ENCODE results near the gene PDE5A. TPM values are rescaled to one million over a fixed set of nuclear protein-coding genes. Genes with fewer than 3 reads are reported as not detected.
A peak's percentile ranks its signal among the peaks of the same experiment; 100 is the strongest.

Gene PDE5A
- total and polyA plus RNA-seq, 4 experiments from 2014 or later, result 1.00 to 7.0 (median 2.4) TPM

DNA sequence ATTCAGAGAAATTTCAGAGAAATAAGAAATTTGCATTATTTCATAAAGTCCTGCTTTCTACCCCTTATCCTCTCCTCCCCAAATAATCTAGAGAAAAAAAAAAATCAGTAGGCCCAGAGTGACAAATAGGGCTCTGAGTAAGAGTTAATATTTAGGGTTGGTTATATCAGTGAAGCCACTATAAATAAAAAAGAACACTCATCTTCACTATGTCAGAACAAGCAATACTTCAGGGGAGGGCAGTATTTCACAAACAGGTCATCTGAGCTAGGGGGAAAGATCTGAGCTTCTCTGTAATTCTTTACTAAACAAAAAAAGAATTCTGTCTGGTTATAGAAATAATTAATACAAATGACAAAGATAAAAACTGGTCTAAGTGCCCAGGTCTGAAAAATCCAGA lies 39.4 kb downstream of the PDE5A start:
- Mint-ChIP-seq H3K4me1 (no peaks in the 10 kb centered on the region), H3K9me3 (no peaks in the 10 kb centered on the region), H3K36me3 (no peaks in the 10 kb centered on the region), H3K27ac (no peak overlapping the region), H3K27me3 (peaks cover 1 to 2% of the 10 kb centered on the region in 2 donors), H3K4me3 (no peak overlapping the region)
- ChIA-PET POLR2A (ENCODE audit: partially characterized antibody) (no interaction called here), CTCF (ENCODE audit: partially characterized antibody) (no interaction called here)
- Histone ChIP-seq H3K27me3 (ENCODE audit: insufficient read depth, low read length) (no peaks in the 10 kb centered on the region), H3K27ac (ENCODE audit: low read depth, low read length) (no peak overlapping the region), H3K9me3 (ENCODE audit: control insufficient read depth in 1 of 2, low read length in 2 of 2) (no peaks in the 10 kb centered on the region), H3K4me1 (ENCODE audit: insufficient read depth, low read length) (no peaks in the 10 kb centered on the region), H3K36me3 (ENCODE audit: insufficient read depth, low read length) (no peaks in the 10 kb centered on the region), H3K4me3 (ENCODE audit: low read length in 2 of 2) (no peak overlapping the region)
- no peak for DNase-seq
- intact Hi-C loops (cut with micrococcal nuclease), result no loop called here

DNA sequence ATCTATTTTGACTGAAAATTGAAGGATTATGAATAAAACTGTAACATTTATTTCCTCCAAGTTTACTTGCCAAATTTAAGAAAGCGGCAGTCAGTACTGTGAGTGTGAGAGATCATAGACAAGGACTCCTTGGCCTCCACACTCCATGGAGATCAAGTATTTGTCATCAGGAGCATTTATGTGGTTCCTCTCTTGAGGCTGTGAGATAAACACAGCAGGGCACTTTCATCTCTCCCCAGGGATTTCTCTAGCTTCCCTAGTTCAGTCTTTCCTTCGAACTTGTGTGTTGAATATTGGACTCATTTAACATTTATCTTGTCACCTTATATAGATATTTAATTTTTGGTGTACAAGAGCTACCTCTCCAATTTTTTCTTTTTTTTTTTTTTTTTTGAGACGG lies 40.8 kb downstream of the PDE5A start:
- Histone ChIP-seq H3K4me1 (ENCODE audit: insufficient read depth, low read length) (no peaks in the 10 kb centered on the region), H3K27ac (ENCODE audit: low read depth, low read length) (no peak overlapping the region), H3K36me3 (ENCODE audit: insufficient read depth, low read length) (no peaks in the 10 kb centered on the region), H3K27me3 (ENCODE audit: insufficient read depth, low read length) (no peaks in the 10 kb centered on the region), H3K9me3 (ENCODE audit: control insufficient read depth in 1 of 2, low read length in 2 of 2) (no peaks in the 10 kb centered on the region), H3K4me3 (ENCODE audit: low read length in 2 of 2) (no peak overlapping the region)
- ChIA-PET POLR2A (ENCODE audit: partially characterized antibody) (no interaction called here), CTCF (ENCODE audit: partially characterized antibody) (no interaction called here)
- Mint-ChIP-seq H3K27me3 (peaks cover 1 to 2% of the 10 kb centered on the region in 2 donors), H3K4me1 (no peaks in the 10 kb centered on the region), H3K27ac (no peak overlapping the region), H3K4me3 (no peak overlapping the region), H3K36me3 (no peaks in the 10 kb centered on the region), H3K9me3 (peaks cover 0 to 2% (median 0%) of the 10 kb centered on the region in 8 donors)
- no peak for DNase-seq
- intact Hi-C loops (cut with micrococcal nuclease), result no loop called here

DNA sequence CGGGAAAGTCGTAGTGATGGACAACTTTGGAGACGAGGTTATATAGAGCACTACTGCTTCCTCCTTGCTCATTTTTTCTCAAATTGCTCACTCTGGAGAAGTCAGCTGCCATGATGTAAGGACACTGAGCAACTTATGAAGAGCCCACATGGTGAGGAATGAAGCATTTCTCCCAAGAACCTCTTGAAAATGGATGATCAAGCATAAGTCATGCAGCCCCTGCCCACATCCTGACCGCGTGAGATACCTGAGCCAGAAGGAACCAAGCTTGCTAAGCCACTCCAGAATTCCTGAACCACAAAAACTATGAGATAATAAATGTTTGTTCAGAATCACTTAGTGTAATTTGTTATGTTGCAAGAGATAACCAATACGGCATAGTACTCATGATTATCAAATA lies 42.8 kb downstream of the PDE5A start:
- no peaks in the 10 kb centered on the region for H3K9me3 ChIP-seq (ENCODE audit: control insufficient read depth in 1 of 2, low read length in 2 of 2)
- H3K27ac ChIP-seq (ENCODE audit: low read depth, low read length), result no peak overlapping the region
- H3K36me3 ChIP-seq (ENCODE audit: insufficient read depth, low read length), result no peaks in the 10 kb centered on the region
- H3K4me3 ChIP-seq (ENCODE audit: low read length in 2 of 2), result no peak overlapping the region
- no peaks in the 10 kb centered on the region for H3K4me1 ChIP-seq (ENCODE audit: insufficient read depth, low read length)
- peaks cover 1 to 2% of the 10 kb centered on the region in 2 donors for H3K27me3 Mint-ChIP-seq
- POLR2A ChIA-PET (ENCODE audit: partially characterized antibody), result no interaction called here
- H3K9me3 Mint-ChIP-seq, result peaks cover 0 to 2% (median 0%) of the 10 kb centered on the region in 8 donors
- DNase-seq, result no peak
- H3K36me3 Mint-ChIP-seq, result no peaks in the 10 kb centered on the region
- CTCF ChIA-PET (ENCODE audit: partially characterized antibody), result no interaction called here
- H3K4me3 Mint-ChIP-seq, result peak overlapping the region in 1 of 8 donors; percentile 53
- H3K4me1 Mint-ChIP-seq, result no peaks in the 10 kb centered on the region
- no peaks in the 10 kb centered on the region for H3K27me3 ChIP-seq (ENCODE audit: insufficient read depth, low read length)
- intact Hi-C loops (cut with micrococcal nuclease), result no loop called here
- no peak overlapping the region for H3K27ac Mint-ChIP-seq

DNA sequence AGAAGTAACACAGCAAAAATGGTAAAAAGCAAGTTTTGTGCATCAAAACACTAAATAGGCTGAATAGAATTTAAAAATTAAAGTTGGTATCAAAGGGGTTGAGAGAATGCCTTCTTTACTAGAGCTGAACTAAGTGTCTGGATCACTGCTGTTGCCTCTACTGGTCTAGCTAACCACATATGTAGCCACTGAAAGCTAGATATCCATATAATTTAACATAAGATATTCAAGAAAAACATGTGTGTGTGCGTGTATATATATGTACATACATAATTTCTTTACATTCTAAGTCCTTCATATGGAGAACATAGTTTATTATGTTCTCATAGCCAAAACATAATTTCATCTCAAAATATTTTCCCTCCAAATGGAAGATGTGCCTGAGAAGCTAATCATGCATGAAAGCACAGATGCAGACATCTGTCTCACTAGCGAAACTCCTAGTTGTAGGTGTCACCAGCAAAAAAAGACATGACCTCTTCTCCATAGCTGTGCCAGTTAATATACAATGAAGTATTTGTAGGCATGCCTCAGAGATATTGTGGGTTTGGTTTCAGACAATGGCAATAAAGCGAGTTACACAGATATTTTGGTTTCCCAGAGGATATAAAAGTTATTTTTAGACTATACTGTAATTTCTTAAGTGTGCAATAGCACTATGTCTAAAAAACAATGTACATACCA lies 47.3 kb downstream of the PDE5A start:
- no peak overlapping the region for H3K27ac Mint-ChIP-seq
- H3K4me3 ChIP-seq (ENCODE audit: low read length in 2 of 2), result no peak overlapping the region
- POLR2A ChIA-PET (ENCODE audit: partially characterized antibody), result no interaction called here
- no peaks in the 10 kb centered on the region for H3K9me3 ChIP-seq (ENCODE audit: control insufficient read depth in 1 of 2, low read length in 2 of 2)
- no peak overlapping the region for H3K4me3 Mint-ChIP-seq
- H3K9me3 Mint-ChIP-seq, result peaks cover 0 to 10% (median 8%) of the 10 kb centered on the region in 8 donors
- no peaks in the 10 kb centered on the region for H3K27me3 ChIP-seq (ENCODE audit: insufficient read depth, low read length)
- H3K4me1 ChIP-seq (ENCODE audit: insufficient read depth, low read length), result no peaks in the 10 kb centered on the region
- H3K4me1 Mint-ChIP-seq, result no peaks in the 10 kb centered on the region
- peaks cover 0 to 2% of the 10 kb centered on the region in 2 donors for H3K36me3 Mint-ChIP-seq
- no peak for DNase-seq
- intact Hi-C loops (cut with micrococcal nuclease), result no loop called here
- peaks cover 0 to 2% of the 10 kb centered on the region in 2 donors for H3K27me3 Mint-ChIP-seq
- CTCF ChIA-PET (ENCODE audit: partially characterized antibody), result no interaction called here
- H3K27ac ChIP-seq (ENCODE audit: low read depth, low read length), result no peak overlapping the region
- H3K36me3 ChIP-seq (ENCODE audit: insufficient read depth, low read length), result no peaks in the 10 kb centered on the region

DNA sequence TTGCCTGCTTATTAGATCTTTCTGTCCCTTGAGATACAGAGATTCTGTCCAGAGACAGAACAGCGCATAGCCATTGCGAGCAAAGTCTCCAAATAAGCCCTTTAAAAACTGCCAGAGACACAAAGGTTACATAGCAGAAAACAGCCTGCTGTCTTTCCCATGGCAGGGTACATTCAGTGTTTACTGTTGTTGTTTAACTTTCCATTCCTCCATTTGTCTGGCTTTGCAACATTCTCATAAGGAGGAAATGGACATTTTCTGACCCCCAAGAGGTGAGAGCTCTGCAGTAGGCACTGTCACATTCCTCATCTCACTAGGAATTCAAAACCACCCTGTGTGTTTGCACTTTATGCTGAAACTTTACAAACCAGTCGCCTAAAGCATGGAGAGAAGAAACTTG lies 48.3 kb downstream of the PDE5A start:
- intact Hi-C loops (cut with micrococcal nuclease), result no loop called here
- Mint-ChIP-seq H3K36me3 (peaks cover 0 to 2% of the 10 kb centered on the region in 2 donors), H3K4me3 (no peak overlapping the region), H3K27me3 (peaks cover 0 to 1% of the 10 kb centered on the region in 2 donors), H3K4me1 (no peaks in the 10 kb centered on the region), H3K9me3 (peaks cover 0 to 18% (median 10%) of the 10 kb centered on the region in 8 donors), H3K27ac (no peak overlapping the region)
- no peaks in the 10 kb centered on the region for H3K9me3 ChIP-seq (ENCODE audit: control insufficient read depth in 1 of 2, low read length in 2 of 2)
- no peak for DNase-seq
- H3K36me3 ChIP-seq (ENCODE audit: insufficient read depth, low read length), result no peaks in the 10 kb centered on the region
- H3K27me3 ChIP-seq (ENCODE audit: insufficient read depth, low read length), result no peaks in the 10 kb centered on the region
- H3K4me3 ChIP-seq (ENCODE audit: low read length in 2 of 2), result no peak overlapping the region
- H3K4me1 ChIP-seq (ENCODE audit: insufficient read depth, low read length), result no peaks in the 10 kb centered on the region
- CTCF ChIA-PET (ENCODE audit: partially characterized antibody), result interaction anchor here (0.7 kb wide), 1 partner anchor 155 kb away, joined by 3 read pairs; no protein-coding TSS in a partner anchor
- POLR2A ChIA-PET (ENCODE audit: partially characterized antibody), result no interaction called here
- H3K27ac ChIP-seq (ENCODE audit: low read depth, low read length), result no peak overlapping the region

DNA sequence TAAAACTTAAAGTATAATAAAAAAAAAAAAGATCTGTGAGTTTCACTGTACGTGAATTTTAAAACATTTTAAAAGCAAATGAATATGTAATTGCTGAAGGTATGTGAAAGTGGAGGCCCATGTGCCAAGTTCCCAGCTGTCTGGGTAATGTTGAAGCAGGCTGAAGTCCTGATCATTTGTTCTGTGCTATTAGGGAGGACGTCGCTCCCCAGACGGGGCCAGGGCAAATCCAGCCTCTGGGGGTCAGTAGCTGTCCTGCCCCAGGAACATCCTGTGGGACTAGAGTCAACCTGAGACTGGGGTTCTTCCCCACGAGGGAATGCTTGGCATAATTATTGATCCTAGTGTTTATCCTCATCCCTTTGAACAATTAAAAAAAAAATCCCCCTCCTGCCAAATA lies 48.8 kb downstream of the PDE5A start:
- Mint-ChIP-seq H3K4me1 (no peaks in the 10 kb centered on the region), H3K27ac (no peak overlapping the region), H3K27me3 (no peaks in the 10 kb centered on the region), H3K36me3 (peaks cover 0 to 3% of the 10 kb centered on the region in 2 donors), H3K4me3 (no peak overlapping the region), H3K9me3 (peaks cover 0 to 23% (median 13%) of the 10 kb centered on the region in 8 donors)
- POLR2A ChIA-PET (ENCODE audit: partially characterized antibody), result no interaction called here
- Histone ChIP-seq H3K4me1 (ENCODE audit: insufficient read depth, low read length) (no peaks in the 10 kb centered on the region), H3K27me3 (ENCODE audit: insufficient read depth, low read length) (no peaks in the 10 kb centered on the region), H3K4me3 (ENCODE audit: low read length in 2 of 2) (no peak overlapping the region), H3K36me3 (ENCODE audit: insufficient read depth, low read length) (no peaks in the 10 kb centered on the region), H3K27ac (ENCODE audit: low read depth, low read length) (no peak overlapping the region), H3K9me3 (ENCODE audit: control insufficient read depth in 1 of 2, low read length in 2 of 2) (no peaks in the 10 kb centered on the region)
- intact Hi-C loops (cut with micrococcal nuclease), result no loop called here
- CTCF ChIA-PET (ENCODE audit: partially characterized antibody), result interaction anchor here (0.7 kb wide), 1 partner anchor 156 kb away, joined by 3 read pairs; no protein-coding TSS in a partner anchor
- DNase-seq, result no peak

DNA sequence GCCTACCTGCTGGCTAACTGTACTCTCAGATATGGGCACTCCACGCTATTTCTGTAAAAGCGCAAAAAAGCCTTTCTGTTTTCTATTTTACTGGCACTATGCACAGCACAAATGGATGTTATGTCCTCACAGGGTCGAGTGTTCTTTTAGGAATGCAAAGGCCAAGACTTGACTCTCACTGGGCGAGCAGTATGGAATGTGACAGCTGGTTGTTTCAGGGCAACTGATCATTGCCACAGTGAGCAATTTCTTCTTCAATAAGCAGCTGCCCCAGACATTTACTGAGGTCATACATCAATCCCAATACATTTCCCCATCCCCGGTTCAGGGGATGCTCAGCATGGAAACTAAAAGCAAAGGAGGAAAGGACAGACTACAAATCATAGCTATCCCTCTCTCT lies 58.2 kb downstream of the PDE5A start:
- POLR2A ChIA-PET (ENCODE audit: partially characterized antibody), result no interaction called here
- Histone ChIP-seq H3K27me3 (ENCODE audit: insufficient read depth, low read length) (no peaks in the 10 kb centered on the region), H3K4me1 (ENCODE audit: insufficient read depth, low read length) (no peaks in the 10 kb centered on the region), H3K9me3 (ENCODE audit: control insufficient read depth in 1 of 2, low read length in 2 of 2) (no peaks in the 10 kb centered on the region), H3K27ac (ENCODE audit: low read depth, low read length) (no peak overlapping the region), H3K36me3 (ENCODE audit: insufficient read depth, low read length) (no peaks in the 10 kb centered on the region), H3K4me3 (ENCODE audit: low read length in 2 of 2) (no peak overlapping the region)
- intact Hi-C loops (cut with micrococcal nuclease), result no loop called here
- Mint-ChIP-seq H3K27ac (no peak overlapping the region), H3K36me3 (peaks cover 0 to 2% of the 10 kb centered on the region in 2 donors), H3K9me3 (peaks cover 0 to 18% (median 8%) of the 10 kb centered on the region in 8 donors), H3K27me3 (peaks cover 1 to 2% of the 10 kb centered on the region in 2 donors), H3K4me1 (no peaks in the 10 kb centered on the region), H3K4me3 (no peak overlapping the region)
- no peak for DNase-seq
- CTCF ChIA-PET (ENCODE audit: partially characterized antibody), result interaction anchor here (1.2 kb wide), 1 partner anchor 58 kb away, joined by 3 read pairs; the partner anchor contains the start of gene PDE5A

All from CD4-positive, alpha-beta memory T cell (primary cell).